ENCODE results near the gene ZNF682. TPM values are rescaled to one million over a fixed set of nuclear protein-coding genes. Genes with fewer than 3 reads are reported as not detected.

The ZNF682 gene
- total RNA-seq, 1 experiment from 2014 or later = not detected

- ChIA-PET POLR2A (no interaction called here), CTCF (no interaction called here), RAD21 (ENCODE audit: low non-redundant PET in 1 of 2, low total read pairs in 2 of 2, uncharacterized antibody in 2 of 2, unreplicated experiment in 2 of 2) (no interaction called here)
- H4K20me1 ChIP-seq (ENCODE audit: insufficient read depth) = no peaks in the 10 kb centered on the region
- ATAC-seq (no peak), DNase-seq (ENCODE audit: low read depth, low spot score) (no peak)
- intact Hi-C loops (cut with micrococcal nuclease) = no loop called here
- peaks cover 14 to 16% of the 10 kb centered on the region in 2 experiments; a peak in 2 of 4 replicates for H3K9me3 ChIP-seq (ENCODE audit: control insufficient read depth in 1 of 2, insufficient read depth in 1 of 2, low read depth in 1 of 2, low read length in 2 of 2)
- H3K4me3 ChIP-seq (replicated peaks in 1 of 2; ENCODE audit: low read depth in 1 of 2, low read length in 2 of 2) = no peak overlapping the region
- no peaks in the 10 kb centered on the region for H3K27me3 ChIP-seq (ENCODE audit: insufficient read depth, low read length)
- no TSS peak for BruUV-seq (replicated peaks)
- no peaks in the 10 kb centered on the region for H3K4me1 ChIP-seq (ENCODE audit: control insufficient read depth in 1 of 2, insufficient read depth in 2 of 2, low read length in 2 of 2)
- no peak overlapping the region for H3K9ac ChIP-seq (ENCODE audit: low read length)
- no peak overlapping the region for H2AFZ ChIP-seq (ENCODE audit: low read depth, low read length, poor library complexity, severe bottlenecking)
- no peaks in the 10 kb centered on the region for H3K9me2 ChIP-seq (ENCODE audit: insufficient read depth)
- TF ChIP-seq YY1 (IDR thresholded peaks at IDR 0.05; ENCODE audit: extremely low read depth, insufficient replicate concordance, low read depth, low read length) = no peak
- no peak for TF ChIP-seq SP1 (IDR thresholded peaks at IDR 0.05; ENCODE audit: low read depth)
- no peak for TF ChIP-seq POLR2A (IDR thresholded peaks at IDR 0.05; ENCODE audit: borderline replicate concordance, extremely low read depth, insufficient read depth, insufficient read length)
- TF ChIP-seq EZH2phosphoT487 (IDR thresholded peaks at IDR 0.05; ENCODE audit: borderline replicate concordance) = no peak
- TF ChIP-seq ZNF274 (IDR thresholded peaks at IDR 0.05; ENCODE audit: low read depth, low read length) = no peak
- TF ChIP-seq EZH2 (IDR thresholded peaks at IDR 0.05) = no peak
- no peak for TF ChIP-seq ATF3 (IDR thresholded peaks at IDR 0.05)
- TF ChIP-seq EGR1 (IDR thresholded peaks at IDR 0.05; ENCODE audit: low read depth) = no peak
- no peak for TF ChIP-seq ZBTB33 (IDR thresholded peaks at IDR 0.05; ENCODE audit: extremely low read depth, insufficient replicate concordance, low read length)
- no peak for TF ChIP-seq MAX (IDR thresholded peaks at IDR 0.05)
- no peak for TF ChIP-seq CTCF (IDR thresholded peaks at IDR 0.05 in 2 of 3, conservative IDR thresholded peaks at IDR 0.05 in 1 of 3; ENCODE audit: borderline replicate concordance in 1 of 3, insufficient read depth in 1 of 3, low read depth in 2 of 3, low read length in 2 of 3)
- no peak for TF ChIP-seq JUND (IDR thresholded peaks at IDR 0.05)
- TF ChIP-seq ZFX (IDR thresholded peaks at IDR 0.05) = no peak
- TF ChIP-seq RAD21 (IDR thresholded peaks at IDR 0.05; ENCODE audit: low read depth) = no peak
- no peaks in the 10 kb centered on the region for H3K36me3 ChIP-seq (ENCODE audit: control insufficient read depth in 1 of 2, insufficient read depth in 2 of 2, low read length in 2 of 2)
- H3K79me2 ChIP-seq (ENCODE audit: insufficient read depth, low read length) = no peaks in the 10 kb centered on the region
- H3K4me2 ChIP-seq (ENCODE audit: low read length) = no peak overlapping the region
- H3K27ac ChIP-seq (ENCODE audit: low read depth, low read length) = no peak overlapping the region
Observed at GRCh38 chr19:20035935-20036334, 3.4 kb downstream of the ZNF682 start.
